Superior temporal gyrus (tissue), 1 donor: Measurements from ENCODE around the gene NKAIN4.
"Not testable (repeated sequence)": the region's sequence is repeated elsewhere in the genome, so short reads cannot be mapped to it uniquely, and the experiment has no call there.

ENCODE experiments used
- DNase-seq: peaks from one replicate; pipeline ENCODE4 v3.0.0-alpha.2; 2016; ENCODE audit errors: extremely low spot score

The NKAIN4 gene

GRCh38 chr20:63257629-63258028, 3.4 kb upstream of the NKAIN4 start:
- no peak for DNase-seq

- DNase-seq, result no peak
Measured at GRCh38 chr20:63256954-63257353, 2.7 kb upstream of the NKAIN4 start.

GRCh38 chr20:63255931-63256704, 1.9 kb upstream of the NKAIN4 start:
- DNase-seq, result no peak

GRCh38 chr20:63254606-63255384, 532 bp upstream of the NKAIN4 start:
- no peak for DNase-seq

GRCh38 chr20:63253438-63254231, 628 bp downstream of the NKAIN4 start:
- DNase-seq, result no peak

- DNase-seq, result no peak
Measured at GRCh38 chr20:63253065-63253437, 1.2 kb downstream of the NKAIN4 start.

GRCh38 chr20:63252284-63252711, 2.0 kb downstream of the NKAIN4 start:
- peak; percentile 14 for DNase-seq

- not testable (repeated sequence) for DNase-seq
Measured at GRCh38 chr20:63251350-63251749, 2.9 kb downstream of the NKAIN4 start.

- no peak for DNase-seq
Measured at GRCh38 chr20:63249891-63250290, 4.4 kb downstream of the NKAIN4 start.

- no peak for DNase-seq
Measured at GRCh38 chr20:63248835-63249591, 5.2 kb downstream of the NKAIN4 start.

- no peak for DNase-seq
Measured at GRCh38 chr20:63247671-63248228, 6.5 kb downstream of the NKAIN4 start.

GRCh38 chr20:63246490-63247288, 7.6 kb downstream of the NKAIN4 start:
- DNase-seq, result no peak

- no peak for DNase-seq
Measured at GRCh38 chr20:63244468-63244867, 9.8 kb downstream of the NKAIN4 start.

- no peak for DNase-seq
Measured at GRCh38 chr20:63243604-63244247, 10.5 kb downstream of the NKAIN4 start.

GRCh38 chr20:63242736-63243135, 11.5 kb downstream of the NKAIN4 start:
- no peak for DNase-seq

- no peak for DNase-seq
Measured at GRCh38 chr20:63241272-63241671, 13.0 kb downstream of the NKAIN4 start.

GRCh38 chr20:63240004-63240403, 14.3 kb downstream of the NKAIN4 start:
- DNase-seq, result no peak

GRCh38 chr20:63239431-63239830, 14.8 kb downstream of the NKAIN4 start:
- no peak for DNase-seq

GRCh38 chr20:63238514-63239125, 15.6 kb downstream of the NKAIN4 start:
- DNase-seq, result no peak
